Neural progenitor cell (in vitro differentiated cells): Measurements from ENCODE around the gene MARCHF3.

Experiments
- EZH2 ChIP-seq: fragments of 200-600 bp; sonication (generic); IDR thresholded peaks from 2 replicates; pipeline ENCODE4 v1.6.1; 2017; ENCODE audit warnings: antibody characterized with exemption, mild to moderate bottlenecking, moderate library complexity
- EZH2phosphoT487 ChIP-seq: fragments of 200-600 bp; sonication (generic); IDR thresholded peaks from 2 replicates; pipeline ENCODE4 v1.6.1; 2017; ENCODE audit warnings: antibody characterized with exemption
- TF ChIP-seq, protein P1 (sequence below): fragments of 200-600 bp; sonication (generic); IDR thresholded peaks from 2 replicates; pipeline ENCODE4 v1.5.1; 2017; ENCODE audit warnings: antibody characterized with exemption, mild to moderate bottlenecking

DNA sequence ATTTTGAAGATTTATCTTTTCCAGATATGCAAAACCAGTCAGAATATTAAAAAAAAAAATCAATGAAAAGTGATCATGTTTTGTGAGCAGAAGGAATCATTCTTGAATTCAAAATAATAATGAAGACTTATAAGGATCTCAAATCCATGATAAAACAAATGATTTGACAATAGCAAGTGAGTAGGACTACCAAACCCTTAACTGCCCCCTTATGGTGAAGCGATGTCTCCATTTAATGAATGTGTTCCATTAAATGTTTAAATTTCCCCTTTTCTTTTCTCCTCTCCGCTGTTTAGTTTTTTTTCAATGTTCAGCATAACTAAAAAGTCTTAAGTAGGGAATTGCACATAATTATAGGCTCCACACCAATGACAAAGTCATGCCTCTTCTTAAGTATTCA lies 12.2 kb upstream of the MARCHF3 start:
- TF ChIP-seq, protein P1, sequence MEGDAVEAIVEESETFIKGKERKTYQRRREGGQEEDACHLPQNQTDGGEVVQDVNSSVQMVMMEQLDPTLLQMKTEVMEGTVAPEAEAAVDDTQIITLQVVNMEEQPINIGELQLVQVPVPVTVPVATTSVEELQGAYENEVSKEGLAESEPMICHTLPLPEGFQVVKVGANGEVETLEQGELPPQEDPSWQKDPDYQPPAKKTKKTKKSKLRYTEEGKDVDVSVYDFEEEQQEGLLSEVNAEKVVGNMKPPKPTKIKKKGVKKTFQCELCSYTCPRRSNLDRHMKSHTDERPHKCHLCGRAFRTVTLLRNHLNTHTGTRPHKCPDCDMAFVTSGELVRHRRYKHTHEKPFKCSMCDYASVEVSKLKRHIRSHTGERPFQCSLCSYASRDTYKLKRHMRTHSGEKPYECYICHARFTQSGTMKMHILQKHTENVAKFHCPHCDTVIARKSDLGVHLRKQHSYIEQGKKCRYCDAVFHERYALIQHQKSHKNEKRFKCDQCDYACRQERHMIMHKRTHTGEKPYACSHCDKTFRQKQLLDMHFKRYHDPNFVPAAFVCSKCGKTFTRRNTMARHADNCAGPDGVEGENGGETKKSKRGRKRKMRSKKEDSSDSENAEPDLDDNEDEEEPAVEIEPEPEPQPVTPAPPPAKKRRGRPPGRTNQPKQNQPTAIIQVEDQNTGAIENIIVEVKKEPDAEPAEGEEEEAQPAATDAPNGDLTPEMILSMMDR, result peak; percentile 37
- TF ChIP-seq EZH2, result no peak
- no peak for TF ChIP-seq EZH2phosphoT487
